ENCODE measurements around the gene EPS8.

The EPS8 gene

DNA sequence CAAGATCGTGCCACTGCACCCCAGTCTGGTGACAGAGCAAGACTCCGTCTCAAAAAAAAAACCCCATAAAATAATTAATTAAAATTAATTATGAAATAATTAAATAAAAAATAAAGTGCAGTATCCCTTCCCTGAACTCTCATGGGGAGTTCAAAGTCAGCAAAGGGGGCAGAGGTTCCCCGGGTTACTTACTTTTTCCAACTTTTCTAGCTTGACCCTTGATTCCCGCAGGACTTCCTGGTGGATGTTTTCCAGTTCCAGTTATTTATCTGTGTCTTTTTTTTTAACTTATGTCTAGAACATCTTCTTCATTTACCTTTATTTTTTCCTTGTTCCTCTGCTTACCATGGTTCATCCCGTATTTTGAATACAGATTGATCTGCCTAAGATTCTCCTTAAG, 197.4 kb downstream of the EPS8 start:
- no peak for TF ChIP-seq ZFX (IDR thresholded peaks at IDR 0.05; ENCODE audit: borderline replicate concordance)
- TF ChIP-seq, protein P1, sequence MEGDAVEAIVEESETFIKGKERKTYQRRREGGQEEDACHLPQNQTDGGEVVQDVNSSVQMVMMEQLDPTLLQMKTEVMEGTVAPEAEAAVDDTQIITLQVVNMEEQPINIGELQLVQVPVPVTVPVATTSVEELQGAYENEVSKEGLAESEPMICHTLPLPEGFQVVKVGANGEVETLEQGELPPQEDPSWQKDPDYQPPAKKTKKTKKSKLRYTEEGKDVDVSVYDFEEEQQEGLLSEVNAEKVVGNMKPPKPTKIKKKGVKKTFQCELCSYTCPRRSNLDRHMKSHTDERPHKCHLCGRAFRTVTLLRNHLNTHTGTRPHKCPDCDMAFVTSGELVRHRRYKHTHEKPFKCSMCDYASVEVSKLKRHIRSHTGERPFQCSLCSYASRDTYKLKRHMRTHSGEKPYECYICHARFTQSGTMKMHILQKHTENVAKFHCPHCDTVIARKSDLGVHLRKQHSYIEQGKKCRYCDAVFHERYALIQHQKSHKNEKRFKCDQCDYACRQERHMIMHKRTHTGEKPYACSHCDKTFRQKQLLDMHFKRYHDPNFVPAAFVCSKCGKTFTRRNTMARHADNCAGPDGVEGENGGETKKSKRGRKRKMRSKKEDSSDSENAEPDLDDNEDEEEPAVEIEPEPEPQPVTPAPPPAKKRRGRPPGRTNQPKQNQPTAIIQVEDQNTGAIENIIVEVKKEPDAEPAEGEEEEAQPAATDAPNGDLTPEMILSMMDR (IDR thresholded peaks at IDR 0.05), result no peak
- no peak overlapping the region for H3K27ac ChIP-seq

DNA sequence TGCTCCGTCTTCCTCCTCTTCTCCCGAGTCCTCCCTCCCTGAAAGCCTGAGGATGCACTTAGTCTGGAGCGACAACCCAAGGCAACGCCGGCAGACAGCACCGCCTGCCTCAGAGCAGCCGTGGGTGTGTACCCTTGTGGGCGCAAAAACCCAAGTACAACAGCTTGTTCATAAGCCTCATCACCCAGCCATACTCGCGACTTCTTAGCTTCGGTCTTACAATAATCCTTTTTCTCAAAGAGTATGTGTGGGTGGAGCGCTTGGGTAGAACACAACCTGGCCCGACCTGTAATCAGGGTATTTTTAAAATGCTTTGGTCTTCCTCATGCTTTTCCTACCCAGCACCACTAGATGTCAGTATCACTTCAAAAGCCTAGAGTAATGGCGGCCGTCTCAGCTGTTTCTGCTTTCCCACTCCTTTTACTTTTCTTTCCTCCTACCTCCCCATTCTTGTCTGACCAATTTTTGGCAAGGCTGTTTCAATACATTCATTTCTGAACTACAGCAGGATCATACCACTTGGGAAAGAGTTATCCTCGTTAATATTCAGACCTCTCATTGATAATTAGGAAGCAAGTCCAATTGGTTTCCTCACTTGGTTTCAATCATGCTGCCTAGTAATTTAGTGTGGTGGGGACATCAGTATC, 198.9 kb downstream of the EPS8 start:
- TF ChIP-seq, protein P1 (IDR thresholded peaks at IDR 0.05), result peak; percentile 99
- no peak for TF ChIP-seq ZFX (IDR thresholded peaks at IDR 0.05; ENCODE audit: borderline replicate concordance)
- no peak overlapping the region for H3K27ac ChIP-seq

DNA sequence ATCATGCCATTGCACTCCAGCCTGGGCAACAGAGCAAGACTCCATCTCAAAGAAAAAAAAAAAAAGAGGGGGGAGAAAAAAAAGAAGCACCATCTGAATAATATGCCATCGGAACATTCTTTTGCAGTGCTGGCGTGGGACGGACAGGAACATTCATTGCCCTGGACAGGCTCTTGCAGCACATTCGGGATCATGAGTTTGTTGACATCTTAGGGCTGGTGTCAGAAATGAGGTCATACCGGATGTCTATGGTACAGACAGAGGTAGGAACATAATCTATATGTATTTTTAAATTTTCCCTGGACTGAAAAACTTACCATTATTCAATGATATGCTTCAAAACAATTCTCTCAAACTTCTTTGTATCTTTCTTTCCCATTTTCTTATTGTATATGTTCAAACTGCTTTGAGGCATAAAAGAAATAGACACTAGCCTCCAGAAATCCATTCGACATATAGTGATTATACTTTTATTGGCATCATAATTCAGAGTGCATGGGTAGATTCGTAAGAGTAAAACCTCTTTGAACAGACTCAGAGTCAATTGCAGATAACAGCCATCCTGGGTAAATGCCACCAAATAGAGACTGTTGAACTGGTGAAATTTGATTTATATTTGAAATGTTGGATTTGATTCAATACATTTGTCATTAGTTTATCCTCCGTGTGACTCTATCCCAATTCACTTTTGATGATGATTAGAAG, 199.7 kb downstream of the EPS8 start:
- TF ChIP-seq ZFX (IDR thresholded peaks at IDR 0.05; ENCODE audit: borderline replicate concordance), result no peak
- TF ChIP-seq, protein P1 (IDR thresholded peaks at IDR 0.05), result no peak
- H3K27ac ChIP-seq, result no peak overlapping the region

DNA sequence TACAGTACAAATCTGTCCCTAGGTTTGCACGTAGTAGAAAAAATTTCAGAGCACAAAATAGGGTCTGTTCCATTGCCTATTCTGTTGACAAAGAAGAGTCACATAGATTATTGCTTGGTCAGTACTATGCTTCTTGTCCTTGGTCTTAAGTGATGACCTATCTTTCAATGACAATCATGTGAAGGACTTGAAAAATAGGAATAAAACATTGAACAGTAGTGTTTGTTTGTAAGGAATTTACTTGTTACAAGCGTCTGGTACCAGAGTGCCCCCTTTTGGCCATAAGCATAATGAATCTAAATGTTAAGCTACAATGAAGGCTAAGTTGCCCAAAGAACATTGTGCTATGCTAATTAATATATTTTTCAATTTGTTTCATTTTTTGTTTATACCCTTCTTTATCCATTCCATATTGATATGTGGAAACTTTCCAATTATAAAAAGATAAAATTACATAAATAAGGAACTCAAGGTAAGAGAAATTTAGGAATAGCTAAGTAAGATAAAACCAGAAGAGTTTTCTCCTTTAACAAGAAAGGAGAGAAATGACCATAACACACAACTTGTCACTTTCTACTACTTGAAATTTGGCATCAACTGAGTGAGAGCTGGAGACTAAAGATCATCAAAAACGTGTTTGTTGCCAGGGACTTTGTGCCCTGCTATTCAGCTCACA, 204.7 kb downstream of the EPS8 start:
- H3K27ac ChIP-seq, result no peak overlapping the region
- TF ChIP-seq, protein P1 (IDR thresholded peaks at IDR 0.05), result peak; percentile 94
- no peak for TF ChIP-seq ZFX (IDR thresholded peaks at IDR 0.05; ENCODE audit: borderline replicate concordance)

DNA sequence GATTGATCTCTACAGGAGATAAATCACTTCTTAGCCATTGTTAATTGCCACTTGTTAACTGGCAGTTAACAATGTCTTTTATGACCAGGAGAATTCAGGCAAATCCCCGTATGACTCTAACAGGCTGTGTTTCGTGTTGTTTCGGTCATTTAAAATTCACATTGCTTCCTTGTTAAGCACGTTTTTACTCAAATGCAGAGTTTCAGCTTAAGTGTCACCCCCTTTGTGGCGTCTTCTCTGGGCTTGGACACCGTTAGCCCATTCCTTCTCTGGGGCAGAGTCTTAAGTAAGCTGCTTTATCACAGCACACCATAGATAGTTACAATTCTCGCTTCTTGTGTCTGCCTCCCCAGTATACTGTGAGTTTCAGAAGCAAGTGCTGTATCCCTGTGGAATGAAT, 205.4 kb downstream of the EPS8 start:
- TF ChIP-seq, protein P1 (IDR thresholded peaks at IDR 0.05), result no peak
- TF ChIP-seq ZFX (IDR thresholded peaks at IDR 0.05; ENCODE audit: borderline replicate concordance), result no peak
- no peak overlapping the region for H3K27ac ChIP-seq

DNA sequence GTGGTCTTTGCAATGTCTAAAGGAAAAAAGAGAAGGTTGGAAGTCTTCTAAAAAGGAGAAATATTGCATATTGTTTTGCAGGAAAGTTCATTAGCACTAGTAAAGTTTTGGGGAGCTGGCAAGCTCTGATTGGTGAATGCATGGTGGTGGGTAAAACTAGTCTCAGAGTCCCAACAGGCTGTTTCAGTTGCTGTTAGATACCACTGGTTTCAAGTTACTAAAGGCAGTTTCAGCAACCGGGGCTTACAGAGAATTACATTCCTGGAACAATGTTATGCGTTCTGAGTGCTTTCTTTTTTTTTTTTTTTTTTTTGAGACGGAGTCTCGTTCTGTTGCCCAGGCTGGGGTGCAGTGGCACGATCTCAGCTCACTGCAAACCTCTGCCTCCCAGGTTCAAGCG, 208.2 kb downstream of the EPS8 start:
- TF ChIP-seq, protein P1 (IDR thresholded peaks at IDR 0.05), result no peak
- TF ChIP-seq ZFX (IDR thresholded peaks at IDR 0.05; ENCODE audit: borderline replicate concordance), result no peak
- H3K27ac ChIP-seq, result no peak overlapping the region

DNA sequence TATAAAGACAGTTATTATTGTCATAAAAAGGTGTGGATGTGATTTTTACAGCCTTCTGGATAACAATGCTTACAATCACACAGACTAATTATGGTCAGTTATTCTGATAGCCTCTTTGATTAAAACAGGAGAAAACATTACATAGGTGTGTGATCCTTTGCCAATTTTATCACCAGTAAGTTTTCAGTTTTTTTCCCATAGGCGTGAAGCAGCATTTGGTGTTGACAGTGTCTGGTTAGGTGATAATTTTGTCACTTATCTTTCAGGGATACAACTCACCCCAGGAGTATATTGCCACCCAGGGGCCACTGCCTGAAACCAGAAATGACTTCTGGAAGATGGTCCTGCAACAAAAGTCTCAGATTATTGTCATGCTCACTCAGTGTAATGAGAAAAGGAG, 208.8 kb downstream of the EPS8 start:
- no peak overlapping the region for H3K27ac ChIP-seq
- TF ChIP-seq ZFX (IDR thresholded peaks at IDR 0.05; ENCODE audit: borderline replicate concordance), result no peak
- TF ChIP-seq, protein P1 (IDR thresholded peaks at IDR 0.05), result no peak

Measured in 22Rv1 (cell line).